CD4-positive, alpha-beta T cell (primary cell): ENCODE measurements around the gene HADH. TPM values are rescaled to one million over a fixed set of nuclear protein-coding genes. Genes with fewer than 3 reads are reported as not detected.
A peak's percentile ranks its signal among the peaks of the same experiment; 100 is the strongest.

ENCODE experiments used
- ATAC-seq: fragments of 200-7000 bp; cut with Tn5 transposase; one replicate; pipeline ENCODE4 v1.10.0; 2022; ENCODE audit warnings: mild to moderate bottlenecking; ENCODE audit not compliant: poor library complexity
- CTCF ChIA-PET: fragments of 350-600 bp; sonication (Branson Sonifier 250); formaldehyde crosslinking; loops from one replicate; lab custom pipeline; 2021; ENCODE audit warnings: antibody characterized with exemption, inconsistent platforms; lab: Charles Lee
- POLR2A ChIA-PET: fragments of 350-600 bp; sonication (Branson Sonifier 250); formaldehyde crosslinking; loops from one replicate; lab custom pipeline; 2021; ENCODE audit warnings: antibody characterized with exemption, inconsistent platforms; lab: Charles Lee
- DNase-seq, 14 experiments: peaks; one replicate each; pipeline ENCODE4 v3.0.0-alpha.2; 2013 to 2020; ENCODE audit warnings: mixed read lengths in 2 of 14
- H3K27ac ChIP-seq, 2 donors: one replicate each; pipeline versions ENCODE4 v1.5.1 to v1.7.0; 2013; ENCODE audit warnings: low read length in 2 of 2, low read depth in 1 of 2, mild to moderate bottlenecking in 1 of 2
- H3K27me3 ChIP-seq, 2 experiments: 1 replicate in 1 of 2; 2 replicates in 1 of 2; pipeline versions ENCODE4 v1.6.1 to v1.7.0; 2013; ENCODE audit warnings: low read length in 2 of 2, control low read depth in 1 of 2, mild to moderate bottlenecking in 1 of 2, moderate library complexity in 1 of 2; ENCODE audit not compliant: insufficient read depth in 2 of 2, control insufficient read depth in 1 of 2
- H3K36me3 ChIP-seq: one replicate; pipeline ENCODE4 v1.6.1; 2013; ENCODE audit warnings: low read length, control low read depth; ENCODE audit not compliant: insufficient read depth
- H3K4me1 ChIP-seq: one replicate; pipeline ENCODE4 v1.6.1; 2013; ENCODE audit warnings: low read length, control low read depth; ENCODE audit not compliant: insufficient read depth
- H3K4me3 ChIP-seq: one replicate; pipeline ENCODE4 v1.5.1; 2013; ENCODE audit warnings: mild to moderate bottlenecking, low read length, moderate library complexity
- H3K9me3 ChIP-seq, 2 experiments: 1 replicate in 1 of 2; 2 replicates in 1 of 2; pipeline versions ENCODE4 v1.6.1 to v1.7.0; 2013; ENCODE audit warnings: low read length in 2 of 2, mild to moderate bottlenecking in 2 of 2, control low read depth in 1 of 2, moderate library complexity in 1 of 2; ENCODE audit not compliant: control insufficient read depth in 1 of 2, insufficient read depth in 1 of 2
- H3K27ac Mint-ChIP-seq: one replicate; pipeline ENCODE4 v1.8.0; 2020; ENCODE audit warnings: mixed read lengths
- H3K27me3 Mint-ChIP-seq: one replicate; pipeline ENCODE4 v1.8.0; 2021; ENCODE audit warnings: mixed read lengths
- H3K36me3 Mint-ChIP-seq: one replicate; pipeline ENCODE4 v1.8.0; 2021; ENCODE audit warnings: low read depth, mixed read lengths
- H3K4me1 Mint-ChIP-seq: one replicate; pipeline ENCODE4 v1.8.0; 2021; ENCODE audit warnings: low read depth, mixed read lengths
- H3K4me3 Mint-ChIP-seq: one replicate; pipeline ENCODE4 v1.8.0; 2020; ENCODE audit warnings: mild to moderate bottlenecking, mixed read lengths
- H3K9me3 Mint-ChIP-seq: one replicate; pipeline ENCODE4 v1.8.0; 2020; ENCODE audit warnings: mixed read lengths
- intact Hi-C, 2 experiments: fragments of 100-400 bp; cut with DNase I in 1 of 2; cut with micrococcal nuclease in 1 of 2; formaldehyde crosslinking; loops; one replicate each; pipeline versions ENCODE4 v1.15.1 to v1.9.0; 2023 to 2025; cut with DNase I, micrococcal nuclease
- total RNA-seq, 174 experiments: library from RNA in 2 of 174; stranded (reverse) in 2 of 174; gene quantifications; one replicate each; pipeline ENCODE4 v1.2.3 and lab custom pipeline; 2021 to 2026
- TF ChIP-seq, protein P1 (sequence below): fragments of 200-600 bp; IDR thresholded peaks from one replicate; pipeline ENCODE4 v1.8.0; 2022; ENCODE audit warnings: antibody characterized with exemption, mild to moderate bottlenecking

HADH gene
- total RNA-seq, 2 experiments from 2014 or later: 16.1 to 16.3 TPM

DNA sequence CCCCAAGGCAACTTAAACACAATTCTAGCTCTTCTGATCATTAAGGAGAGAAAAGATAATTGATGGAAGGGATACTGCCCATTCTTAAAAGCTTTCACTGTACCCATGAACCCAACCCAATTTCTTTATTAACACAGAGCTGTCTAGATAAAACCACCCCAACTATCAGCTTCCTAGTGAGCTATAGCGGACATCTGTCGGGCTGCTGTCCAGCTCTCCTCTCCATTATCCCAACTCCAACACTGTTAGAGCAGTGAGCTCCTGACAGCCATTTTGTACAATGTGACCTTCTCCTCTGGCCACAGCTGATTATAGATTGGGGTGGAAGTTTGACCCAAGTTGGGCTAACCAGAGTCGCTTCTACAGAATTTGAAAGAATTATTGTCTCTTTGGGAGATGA lies 66.1 kb downstream of the HADH start:
- Histone ChIP-seq H3K9me3 (no peaks in the 10 kb centered on the region), H3K27ac (peak overlapping the region in 1 of 2 donors; percentile 55), H3K27me3 (no peaks in the 10 kb centered on the region), H3K4me3 (no peak overlapping the region), H3K36me3 (peaks cover 75% of the 10 kb centered on the region), H3K4me1 (peaks cover 66% of the 10 kb centered on the region)
- Mint-ChIP-seq H3K36me3 (peaks cover 96% of the 10 kb centered on the region), H3K4me1 (peaks cover 97% of the 10 kb centered on the region), H3K9me3 (no peaks in the 10 kb centered on the region), H3K27me3 (no peaks in the 10 kb centered on the region), H3K4me3 (peak overlapping the region; percentile 13), H3K27ac (peak overlapping the region; percentile 93)
- ATAC-seq (no peak), DNase-seq (no peak)
- TF ChIP-seq, protein P1, sequence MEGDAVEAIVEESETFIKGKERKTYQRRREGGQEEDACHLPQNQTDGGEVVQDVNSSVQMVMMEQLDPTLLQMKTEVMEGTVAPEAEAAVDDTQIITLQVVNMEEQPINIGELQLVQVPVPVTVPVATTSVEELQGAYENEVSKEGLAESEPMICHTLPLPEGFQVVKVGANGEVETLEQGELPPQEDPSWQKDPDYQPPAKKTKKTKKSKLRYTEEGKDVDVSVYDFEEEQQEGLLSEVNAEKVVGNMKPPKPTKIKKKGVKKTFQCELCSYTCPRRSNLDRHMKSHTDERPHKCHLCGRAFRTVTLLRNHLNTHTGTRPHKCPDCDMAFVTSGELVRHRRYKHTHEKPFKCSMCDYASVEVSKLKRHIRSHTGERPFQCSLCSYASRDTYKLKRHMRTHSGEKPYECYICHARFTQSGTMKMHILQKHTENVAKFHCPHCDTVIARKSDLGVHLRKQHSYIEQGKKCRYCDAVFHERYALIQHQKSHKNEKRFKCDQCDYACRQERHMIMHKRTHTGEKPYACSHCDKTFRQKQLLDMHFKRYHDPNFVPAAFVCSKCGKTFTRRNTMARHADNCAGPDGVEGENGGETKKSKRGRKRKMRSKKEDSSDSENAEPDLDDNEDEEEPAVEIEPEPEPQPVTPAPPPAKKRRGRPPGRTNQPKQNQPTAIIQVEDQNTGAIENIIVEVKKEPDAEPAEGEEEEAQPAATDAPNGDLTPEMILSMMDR: no peak
- CTCF ChIA-PET: interaction anchor here (1.1 to 1.8 kb wide), 2 partner anchors 26 to 517 kb away, joined by 4 read pairs; no protein-coding TSS in a partner anchor
- POLR2A ChIA-PET: interaction anchor here (0.7 to 3.9 kb wide), 6 partner anchors 13 to 60 kb away, joined by 3 to 21 read pairs (median 4); no protein-coding TSS in a partner anchor
- intact Hi-C loops: no loop called here

- Mint-ChIP-seq H3K4me1 (peaks cover 97% of the 10 kb centered on the region), H3K27ac (peak overlapping the region; percentile 93), H3K9me3 (no peaks in the 10 kb centered on the region), H3K27me3 (no peaks in the 10 kb centered on the region), H3K4me3 (no peak overlapping the region), H3K36me3 (peaks cover 96% of the 10 kb centered on the region)
- CTCF ChIA-PET: interaction anchor here (1.1 to 1.8 kb wide), 2 partner anchors 26 to 516 kb away, joined by 4 read pairs; no protein-coding TSS in a partner anchor
- Histone ChIP-seq H3K27ac (peak overlapping the region in 1 of 2 donors; percentile 55), H3K4me3 (no peak overlapping the region), H3K36me3 (peaks cover 74% of the 10 kb centered on the region), H3K9me3 (no peaks in the 10 kb centered on the region), H3K27me3 (no peaks in the 10 kb centered on the region), H3K4me1 (peaks cover 62% of the 10 kb centered on the region)
- intact Hi-C loops: no loop called here
- POLR2A ChIA-PET: interaction anchor here (0.9 to 3.9 kb wide), 4 partner anchors 26 to 514 kb away, joined by 3 to 21 read pairs (median 3); no protein-coding TSS in a partner anchor
- TF ChIP-seq, protein P1: no peak
- no peak for ATAC-seq
- no peak for DNase-seq
Observed at GRCh38 chr4:108056418-108056817, 66.7 kb downstream of the HADH start.

- Mint-ChIP-seq H3K36me3 (peaks cover 95% of the 10 kb centered on the region), H3K4me1 (peaks cover 95% of the 10 kb centered on the region), H3K27ac (peak overlapping the region; percentile 93), H3K4me3 (no peak overlapping the region), H3K27me3 (no peaks in the 10 kb centered on the region), H3K9me3 (no peaks in the 10 kb centered on the region)
- POLR2A ChIA-PET: interaction anchor here (0.5 to 4.3 kb wide), 13 partner anchors 10 to 113 kb away, joined by 3 to 27 read pairs (median 4); partner anchors contain the start of gene LEF1
- peaks cover 68% of the 10 kb centered on the region for H3K36me3 ChIP-seq
- DNase-seq: no peak
- intact Hi-C loops: no loop called here
- TF ChIP-seq, protein P1: no peak
- no peaks in the 10 kb centered on the region for H3K9me3 ChIP-seq
- H3K27me3 ChIP-seq: no peaks in the 10 kb centered on the region
- CTCF ChIA-PET: interaction anchor here (0.7 to 4.4 kb wide), 4 partner anchors 28 to 512 kb away, joined by 3 to 26 read pairs (median 6); no protein-coding TSS in a partner anchor
- peak overlapping the region in 1 of 2 donors; percentile 25 for H3K27ac ChIP-seq
- peaks cover 50% of the 10 kb centered on the region for H3K4me1 ChIP-seq
- ATAC-seq: no peak
- H3K4me3 ChIP-seq: no peak overlapping the region
Observed at GRCh38 chr4:108058685-108059440, 69.2 kb downstream of the HADH start.
